Mesodermal cell (in vitro differentiated cells): Measurements from ENCODE around the gene RHEBL1.
"Not testable (repeated sequence)": the region's sequence is repeated elsewhere in the genome, so short reads cannot be mapped to it uniquely, and the experiment has no call there.

Source experiments
- H3K27ac ChIP-seq: 2 replicates; pipeline ENCODE4 v1.7.0; 2013; ENCODE audit warnings: mild to moderate bottlenecking, low read depth, low read length, moderate library complexity; ENCODE audit not compliant: severe bottlenecking
- H3K36me3 ChIP-seq: 2 replicates; pipeline ENCODE4 v1.7.1; 2013; ENCODE audit warnings: mild to moderate bottlenecking, low read length, moderate library complexity; ENCODE audit not compliant: control insufficient read depth, insufficient read depth
- H3K4me1 ChIP-seq: one replicate; pipeline ENCODE4 v1.7.1; 2013; ENCODE audit warnings: mild to moderate bottlenecking, low read length; ENCODE audit not compliant: insufficient read depth, control insufficient read depth, poor library complexity, severe bottlenecking
- H3K4me3 ChIP-seq: 2 replicates; pipeline ENCODE4 v1.7.0; 2013; ENCODE audit warnings: low read length, control low read depth, mild to moderate bottlenecking; ENCODE audit not compliant: insufficient read depth, poor library complexity, severe bottlenecking; ENCODE audit errors: extremely low read depth
- H3K9me3 ChIP-seq: 2 replicates; pipeline ENCODE4 v1.7.1; 2013; ENCODE audit warnings: mild to moderate bottlenecking, low read length, moderate library complexity; ENCODE audit not compliant: control insufficient read depth
- WGBS, 2 experiments: methylation state at CpG; one replicate each; pipeline ENCODE4 v1.1.5; 2013; ENCODE audit warnings: missing lambda C conversion rate in 2 of 2; ENCODE audit not compliant: insufficient coverage in 2 of 2; 5-methylcytosine and 5-hydroxymethylcytosine counted together

Gene RHEBL1

DNA sequence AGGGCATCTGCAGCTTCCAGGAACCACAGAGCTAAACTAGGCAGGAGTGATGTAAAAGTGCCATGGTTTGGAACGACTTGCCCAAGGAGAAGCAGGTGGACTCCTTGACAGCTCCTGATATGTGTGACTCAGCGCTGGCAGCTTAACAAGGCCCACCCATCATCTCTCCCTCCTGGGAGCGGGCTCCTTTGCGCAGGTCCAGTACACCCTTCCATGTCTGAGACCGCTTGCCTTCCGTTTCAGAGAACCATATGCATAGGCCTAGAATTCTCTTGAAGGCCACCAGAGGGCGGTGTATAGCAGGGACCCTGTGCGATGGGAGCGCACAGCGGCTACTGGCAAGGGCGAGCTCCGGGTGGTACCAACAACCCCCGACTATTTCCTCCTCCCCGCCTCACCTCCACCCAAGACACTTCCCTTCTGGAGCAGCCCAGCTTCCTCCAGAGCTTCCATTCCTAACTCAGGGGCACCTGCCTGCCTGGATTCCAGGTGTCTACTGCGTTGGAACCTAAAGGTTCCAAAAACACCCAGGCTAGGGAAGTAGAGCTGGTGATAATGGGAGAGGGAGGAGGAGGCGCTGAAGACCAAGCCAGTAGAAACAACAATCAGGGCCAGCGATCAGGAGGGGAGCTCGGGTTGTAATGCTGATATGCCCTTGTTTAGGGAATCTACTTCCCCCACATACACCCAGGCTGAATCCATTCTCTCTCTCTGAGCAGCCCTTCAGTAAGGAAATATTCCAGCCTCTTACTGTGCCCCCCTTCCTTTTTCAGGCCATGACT lies 18.6 kb upstream of the RHEBL1 start:
- 0 to 1% methylated on average over 13 of the region's 18 CpGs for WGBS, 2 experiments
- H3K36me3 ChIP-seq = no peaks in the 10 kb centered on the region
- H3K4me3 ChIP-seq = no peak overlapping the region
- peaks cover 4% of the 10 kb centered on the region for H3K9me3 ChIP-seq
- peaks cover 13% of the 10 kb centered on the region for H3K4me1 ChIP-seq
- H3K27ac ChIP-seq = no peak overlapping the region

GRCh38 chr12:49086116-49086515 lies 16.3 kb upstream of the RHEBL1 start:
- Histone ChIP-seq H3K27ac (no peak overlapping the region), H3K4me1 (peaks cover 2% of the 10 kb centered on the region), H3K9me3 (peaks cover 4% of the 10 kb centered on the region), H3K4me3 (no peak overlapping the region), H3K36me3 (no peaks in the 10 kb centered on the region)
- 93 to 100% methylated on average over 1 to 2 of the region's 3 CpGs for WGBS, 2 experiments

DNA sequence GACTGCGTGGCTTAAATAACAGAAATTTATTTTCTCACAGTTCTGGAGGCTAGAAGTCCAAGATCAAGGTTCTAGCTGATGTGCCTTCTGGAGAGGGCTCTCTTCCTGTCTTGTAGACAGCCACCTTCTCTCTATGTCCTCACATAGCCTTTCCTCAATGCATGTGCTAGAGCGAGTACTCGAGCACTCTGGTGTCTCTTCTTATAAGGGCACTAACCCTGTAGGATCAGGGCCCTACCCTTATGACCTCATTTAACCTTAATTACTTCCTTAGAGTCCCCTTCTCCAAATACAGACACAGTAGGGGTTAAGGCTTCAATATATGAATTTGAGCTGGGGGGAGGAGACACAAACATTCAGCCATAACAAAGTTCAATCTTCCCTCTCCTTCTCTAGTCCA lies 14.7 kb upstream of the RHEBL1 start:
- peaks cover 4% of the 10 kb centered on the region for H3K9me3 ChIP-seq
- WGBS, 2 experiments = 100% methylated on average over 2 to 3 of the region's 3 CpGs
- H3K27ac ChIP-seq = no peak overlapping the region

DNA sequence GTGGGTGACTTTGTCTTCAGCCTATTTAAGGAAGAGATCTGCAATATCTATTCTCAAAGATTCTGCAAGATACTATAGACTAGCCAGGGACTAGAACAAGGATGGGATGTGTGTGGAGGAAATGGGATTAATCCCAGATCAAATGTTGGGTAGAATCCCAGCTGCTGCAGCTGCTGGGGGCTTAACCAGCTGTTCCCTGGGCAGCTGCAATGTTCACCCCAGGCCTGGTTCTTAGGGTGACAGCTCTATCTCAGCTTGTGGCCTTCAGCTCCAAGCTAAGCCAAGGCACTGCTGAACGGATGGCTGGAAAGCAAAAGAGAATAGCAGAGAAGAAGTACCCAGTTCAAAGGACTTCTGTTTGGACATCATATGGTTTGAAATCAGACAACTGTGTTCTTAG lies 10.0 kb upstream of the RHEBL1 start:
- Histone ChIP-seq H3K27ac (no peak overlapping the region), H3K4me3 (no peak overlapping the region), H3K36me3 (no peaks in the 10 kb centered on the region), H3K9me3 (peaks cover 4% of the 10 kb centered on the region), H3K4me1 (no peaks in the 10 kb centered on the region)
- 73 to 100% methylated on average over 1 of the region's 1 CpG for WGBS, 2 experiments

More for the DNA sequence above, 14.7 kb upstream of the RHEBL1 start:
- no peaks in the 10 kb centered on the region for H3K36me3 ChIP-seq
- H3K4me1 ChIP-seq = no peaks in the 10 kb centered on the region
- no peak overlapping the region for H3K4me3 ChIP-seq

GRCh38 chr12:49070971-49071370 lies 1.2 kb upstream of the RHEBL1 start:
- Histone ChIP-seq H3K27ac (no peak overlapping the region), H3K36me3 (no peaks in the 10 kb centered on the region), H3K4me1 (peaks cover 11% of the 10 kb centered on the region), H3K9me3 (no peaks in the 10 kb centered on the region), H3K4me3 (no peak overlapping the region)
- 93 to 94% methylated on average over 4 to 6 of the region's 11 CpGs for WGBS, 2 experiments

- Histone ChIP-seq H3K4me1 (peaks cover 11% of the 10 kb centered on the region), H3K36me3 (no peaks in the 10 kb centered on the region), H3K4me3 (peak overlapping the region; percentile 85), H3K9me3 (no peaks in the 10 kb centered on the region), H3K27ac (no peak overlapping the region)
- 17 to 28% methylated on average over 14 to 16 of the region's 21 CpGs for WGBS, 2 experiments
Observed at GRCh38 chr12:49068879-49069506, 786 bp downstream of the RHEBL1 start.

DNA sequence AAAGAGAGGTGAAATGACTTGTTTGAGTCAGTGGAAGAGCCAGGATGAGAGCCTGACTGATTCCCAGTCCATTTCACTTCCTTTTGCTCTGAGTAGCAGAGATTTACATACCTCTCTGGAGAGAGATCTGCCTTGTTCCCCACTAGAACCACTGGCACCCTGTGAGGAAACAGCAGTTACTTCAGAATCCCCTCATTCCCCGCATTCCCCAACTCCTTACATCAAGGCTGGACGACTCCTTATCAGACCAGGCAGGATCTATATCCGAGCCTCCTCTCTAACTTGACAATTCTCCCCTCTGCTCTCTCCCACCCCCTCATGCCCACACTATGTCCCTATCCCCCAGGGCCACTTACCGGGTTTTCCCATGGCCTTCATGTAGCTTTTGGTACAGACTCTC lies 3.7 kb downstream of the RHEBL1 start:
- Histone ChIP-seq H3K36me3 (no peaks in the 10 kb centered on the region), H3K4me1 (peaks cover 11% of the 10 kb centered on the region), H3K4me3 (no peak overlapping the region), H3K27ac (no peak overlapping the region), H3K9me3 (no peaks in the 10 kb centered on the region)
- 41 to 52% methylated on average over 4 of the region's 4 CpGs for WGBS, 2 experiments

DNA sequence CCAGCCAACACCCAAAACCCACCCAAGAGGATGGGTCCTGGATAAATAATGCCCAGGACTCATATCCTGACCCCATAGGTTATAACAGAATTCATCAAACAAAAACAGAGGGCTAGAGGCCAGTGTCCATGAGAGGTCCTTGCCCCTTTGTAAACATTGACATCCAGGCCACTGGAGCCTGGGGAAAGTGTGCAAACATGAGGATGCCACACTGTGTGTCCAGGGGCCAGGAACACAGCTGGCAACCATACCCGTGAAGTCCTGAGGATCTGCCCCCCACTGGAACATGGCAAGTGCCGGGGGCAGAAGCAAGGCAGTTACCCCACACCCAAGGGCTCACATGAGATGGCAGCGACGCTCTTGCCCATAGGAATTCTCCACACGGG lies 5.0 kb downstream of the RHEBL1 start:
- Histone ChIP-seq H3K27ac (no peak overlapping the region), H3K9me3 (no peaks in the 10 kb centered on the region), H3K4me1 (peaks cover 6% of the 10 kb centered on the region), H3K36me3 (no peaks in the 10 kb centered on the region), H3K4me3 (no peak overlapping the region)
- 92 to 100% methylated on average over 2 to 4 of the region's 5 CpGs for WGBS, 2 experiments

GRCh38 chr12:49061916-49062315 lies 7.9 kb downstream of the RHEBL1 start:
- H3K36me3 ChIP-seq = not testable (repeated sequence)

GRCh38 chr12:49061157-49061650 lies 8.6 kb downstream of the RHEBL1 start:
- WGBS, 2 experiments = 4 to 5% methylated on average over 10 to 12 of the region's 16 CpGs
- Histone ChIP-seq H3K9me3 (no peaks in the 10 kb centered on the region), H3K27ac (peak overlapping the region; percentile 97), H3K4me3 (peak overlapping the region; percentile 91), H3K36me3 (peaks cover 10% of the 10 kb centered on the region), H3K4me1 (peaks cover 22% of the 10 kb centered on the region)

More at GRCh38 chr12:49061916-49062315, 7.9 kb downstream of the RHEBL1 start:
- H3K4me3 ChIP-seq, H3K27ac ChIP-seq, H3K9me3 ChIP-seq: not testable (repeated sequence)
- 96% methylated on average over 8 to 16 of the region's 17 CpGs for WGBS, 2 experiments
- peaks cover 18% of the 10 kb centered on the region for H3K4me1 ChIP-seq
